MM.1S (cell line): ENCODE data around the gene MRPL1.

ENCODE experiments used
- CTCF ChIP-seq: fragments of 300-600 bp; sonication (generic); IDR thresholded peaks from 2 replicates; pipeline ENCODE4 v1.5.1; 2016; ENCODE audit warnings: antibody characterized with exemption, low read length, mixed read lengths
- EZH2 ChIP-seq: fragments of 300-600 bp; sonication (generic); optimal IDR thresholded peaks from 2 replicates; pipeline ENCODE3; 2017; ENCODE audit warnings: low read depth, mild to moderate bottlenecking, antibody characterized with exemption, low read length, mixed read lengths
- EZH2phosphoT487 ChIP-seq: fragments of 300-600 bp; sonication (generic); IDR thresholded peaks from 2 replicates; pipeline ENCODE4 v1.6.1; 2018; ENCODE audit warnings: antibody characterized with exemption, low read length

- no peak for TF ChIP-seq CTCF
- TF ChIP-seq EZH2phosphoT487, result no peak
- no peak for TF ChIP-seq EZH2
Measured at GRCh38 chr4:77815636-77816035, 47.0 kb upstream of the MRPL1 start.
